B cell (primary cell): ENCODE data around the gene ZMAT3. TPM values are rescaled to one million over a fixed set of nuclear protein-coding genes. Genes with fewer than 3 reads are reported as not detected.
"Not testable (repeated sequence)": the region's sequence is repeated elsewhere in the genome, so short reads cannot be mapped to it uniquely, and the experiment has no call there.

Source experiments
- ATAC-seq: fragments of 200-7000 bp; cut with Tn5 transposase; one replicate; pipeline ENCODE4 v1.10.0; 2021; ENCODE audit warnings: low read depth, mild to moderate bottlenecking, moderate number of reproducible peaks, moderate library complexity
- CTCF ChIA-PET: fragments of 350-600 bp; sonication (Branson Sonifier 250); formaldehyde crosslinking; loops from one replicate; lab custom pipeline; 2021; ENCODE audit warnings: antibody characterized with exemption, inconsistent platforms; lab: Charles Lee
- POLR2A ChIA-PET: fragments of 350-600 bp; sonication (Branson Sonifier 250); formaldehyde crosslinking; loops from one replicate; lab custom pipeline; 2021; ENCODE audit warnings: antibody characterized with exemption; lab: Charles Lee
- DNase-seq: peaks from one replicate; pipeline ENCODE4 v3.0.0; 2013
- H2AFZ ChIP-seq: 2 replicates; pipeline ENCODE4 v1.6.1; 2012; ENCODE audit warnings: mild to moderate bottlenecking, low read depth, low read length; ENCODE audit not compliant: insufficient read depth, poor library complexity, severe bottlenecking
- H3K27ac ChIP-seq, 2 donors: 1 replicate in 1 of 2; 2 replicates in 1 of 2; pipeline ENCODE4 v1.5.1; 2012 to 2013; ENCODE audit warnings: low read length in 2 of 2, mild to moderate bottlenecking in 2 of 2, moderate library complexity in 1 of 2
- H3K27me3 ChIP-seq, 4 experiments: fragments of 200-600 bp in 1 of 4; sonication (generic) in 1 of 4; replicated peaks in 1 of 4; 1 replicate in 2 of 4; 2 replicates in 2 of 4; pipeline versions ENCODE4 v1.6.1 to v1.7.0; 2013 to 2016; ENCODE audit warnings: low read length in 3 of 4, mild to moderate bottlenecking in 2 of 4, mixed read lengths in 1 of 4, moderate library complexity in 1 of 4; ENCODE audit not compliant: insufficient read depth in 4 of 4, control insufficient read depth in 3 of 4; ENCODE audit errors: control extremely low read depth in 1 of 4
- H3K36me3 ChIP-seq, 2 experiments: replicated peaks in 1 of 2; 1 replicate in 1 of 2; 2 replicates in 1 of 2; pipeline versions ENCODE4 v1.6.1 to v1.7.1; 2013; ENCODE audit warnings: low read length in 1 of 2; ENCODE audit not compliant: insufficient read depth in 2 of 2, control insufficient read depth in 1 of 2; ENCODE audit errors: control extremely low read depth in 1 of 2, extremely low read depth in 1 of 2
- H3K4me1 ChIP-seq, 2 donors: fragments of 200-600 bp in 1 of 2; sonication (generic) in 1 of 2; 1 replicate in 1 of 2; 2 replicates in 1 of 2; pipeline versions ENCODE4 v1.5.1 to v1.6.1; 2013 to 2017; ENCODE audit warnings: low read length in 2 of 2; ENCODE audit not compliant: control insufficient read depth in 2 of 2, insufficient read depth in 2 of 2
- H3K4me2 ChIP-seq: replicated peaks from 2 replicates; pipeline ENCODE3; 2012; ENCODE audit warnings: mild to moderate bottlenecking, low read depth, low read length; ENCODE audit not compliant: poor library complexity, severe bottlenecking
- H3K4me3 ChIP-seq, 5 experiments: fragments of 200-600 bp in 1 of 5; sonication (generic) in 1 of 5; 1 replicate in 3 of 5; 2 replicates in 2 of 5; pipeline versions ENCODE4 v1.5.1 to v1.7.0; 2011 to 2016; ENCODE audit warnings: low read length in 4 of 5, mild to moderate bottlenecking in 4 of 5, low read depth in 2 of 5, control low read depth in 1 of 5, moderate library complexity in 1 of 5; ENCODE audit not compliant: insufficient read depth in 1 of 5; ENCODE audit errors: control extremely low read depth in 1 of 5, extremely low read depth in 1 of 5
- H3K79me2 ChIP-seq: fragments of 200-600 bp; sonication (generic); one replicate; pipeline ENCODE4 v1.6.0; 2016; ENCODE audit warnings: low read length; ENCODE audit not compliant: control insufficient read depth, insufficient read depth
- H3K9ac ChIP-seq: fragments of 200-600 bp; sonication (generic); 2 replicates; pipeline ENCODE4 v1.6.1; 2017; ENCODE audit warnings: mild to moderate bottlenecking, low read length, moderate library complexity
- H3K9me3 ChIP-seq, 3 donors: one replicate each; pipeline versions ENCODE4 v1.6.1 to v1.7.1; 2013; ENCODE audit warnings: low read length in 2 of 3; ENCODE audit not compliant: control insufficient read depth in 2 of 3, insufficient read depth in 1 of 3; ENCODE audit errors: control extremely low read depth in 1 of 3
- H4K20me1 ChIP-seq: 2 replicates; pipeline ENCODE4 v1.6.0; 2012; ENCODE audit warnings: mild to moderate bottlenecking, low read length; ENCODE audit not compliant: insufficient read depth, control insufficient read depth, poor library complexity, severe bottlenecking
- H3K27ac Mint-ChIP-seq: one replicate; pipeline ENCODE4 v1.8.0; 2021; ENCODE audit warnings: mixed read lengths
- H3K27me3 Mint-ChIP-seq: one replicate; pipeline ENCODE4 v1.8.0; 2021; ENCODE audit warnings: mixed read lengths
- H3K4me1 Mint-ChIP-seq: one replicate; pipeline ENCODE4 v1.8.0; 2021; ENCODE audit warnings: mixed read lengths
- H3K4me3 Mint-ChIP-seq: one replicate; pipeline ENCODE4 v1.8.0; 2021; ENCODE audit warnings: mixed read lengths
- H3K9me3 Mint-ChIP-seq: one replicate; pipeline ENCODE4 v1.8.0; 2022; ENCODE audit warnings: mixed read lengths; ENCODE audit not compliant: insufficient read depth
- EZH2 ChIP-seq: IDR thresholded peaks from 2 replicates; pipeline ENCODE4 v1.6.1; 2012; ENCODE audit warnings: borderline replicate concordance, low read depth, mild to moderate bottlenecking, moderate library complexity, low read length; ENCODE audit not compliant: insufficient read depth, poor library complexity, severe bottlenecking
- WGBS: methylation state at CpG from one replicate; pipeline ENCODE4 v1.1.5; 2013; ENCODE audit warnings: missing lambda C conversion rate; ENCODE audit not compliant: insufficient coverage; 5-methylcytosine and 5-hydroxymethylcytosine counted together
- intact Hi-C: fragments of 100-400 bp; cut with micrococcal nuclease; formaldehyde crosslinking; loops from one replicate; pipeline ENCODE4 v1.10.0; 2022
- polyA plus RNA-seq: library from polyadenylated mRNA; depleted of rRNA; stranded (reverse); fragments of >200 nt; gene quantifications from 2 replicates; pipeline ENCODE4 v1.2.3, GENCODE V29; 2012
- total RNA-seq, 2 donors: library from RNA; stranded (reverse); fragments of 120-200 nt in 1 of 2; gene quantifications; 1 replicate in 1 of 2; 2 replicates in 1 of 2; pipeline versions ENCODE4 v1.2.3 to v1.2.4, GENCODE V29; 2013 to 2022
- TF ChIP-seq, protein P1 (sequence below): fragments of 200-600 bp; IDR thresholded peaks from one replicate; pipeline ENCODE4 v1.8.0; 2022; ENCODE audit warnings: antibody characterized with exemption, mild to moderate bottlenecking

ZMAT3 gene
- total and polyA plus RNA-seq, 2 donors (not counting 1 experiment from before 2014, with no cell fraction given): 3.6 to 19.5 TPM

DNA sequence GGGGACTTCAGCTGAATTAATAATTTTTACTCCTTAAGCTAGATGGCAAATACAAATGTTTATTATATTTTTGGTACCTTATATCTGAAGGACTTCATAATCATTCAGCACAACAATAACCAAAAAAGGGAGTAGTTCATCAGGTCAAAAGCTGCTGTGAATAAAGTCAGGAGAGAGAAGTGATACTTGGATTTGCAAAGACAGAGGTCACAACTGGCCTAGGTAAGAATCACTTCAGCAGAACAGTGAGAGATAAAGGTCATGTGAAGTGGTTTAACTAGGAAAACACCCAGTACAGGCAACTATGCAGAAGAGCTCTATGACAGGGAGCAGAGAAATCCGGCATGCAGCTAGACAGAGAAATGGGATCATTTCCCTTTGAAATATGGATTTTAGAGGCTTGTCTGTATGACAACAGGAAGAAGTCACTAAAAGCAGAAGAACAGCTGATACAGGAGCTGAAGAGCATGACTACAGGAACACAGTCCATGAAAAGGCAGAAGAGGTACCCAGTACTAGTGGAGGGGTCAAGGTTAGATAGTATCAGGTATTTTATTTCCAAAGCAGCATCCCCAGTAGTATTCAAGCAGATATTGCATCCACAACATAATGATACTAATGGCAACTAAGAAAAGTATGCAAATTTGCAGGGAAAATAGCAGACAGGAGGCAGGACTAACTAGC is 25.7 kb downstream of the ZMAT3 start:
- Mint-ChIP-seq H3K4me3 (peak overlapping the region; percentile 78), H3K4me1 (peaks cover 60% of the 10 kb centered on the region), H3K27me3 (no peaks in the 10 kb centered on the region), H3K9me3 (peaks cover 7% of the 10 kb centered on the region), H3K27ac (peak overlapping the region; percentile 78)
- Histone ChIP-seq H3K9me3 (peaks cover 0 to 2% (median 0%) of the 10 kb centered on the region in 3 donors), H3K4me3 (no peak overlapping the region), H3K27ac (peak overlapping the region; percentile 22 to 51), H3K9ac (no peak overlapping the region), H3K4me2 (peak overlapping the region; percentile 51), H3K4me1 (peaks cover 18 to 20% of the 10 kb centered on the region in 2 donors), H4K20me1 (no peaks in the 10 kb centered on the region), H3K27me3 (no peaks in the 10 kb centered on the region), H3K36me3 (no peaks in the 10 kb centered on the region), H2AFZ (peak overlapping the region; percentile 26), H3K79me2 (peaks cover 57% of the 10 kb centered on the region)
- WGBS: 56% methylated on average over 1 of the region's 1 CpG
- ChIA-PET POLR2A (no interaction called here), CTCF (interaction anchor here (1.2 to 2.0 kb wide), 10 partner anchors 9 to 276 kb away, joined by 3 to 7 read pairs (median 4); partner anchors contain the start of gene ZMAT3)
- DNase-seq: peak; percentile 37
- TF ChIP-seq, protein P1, sequence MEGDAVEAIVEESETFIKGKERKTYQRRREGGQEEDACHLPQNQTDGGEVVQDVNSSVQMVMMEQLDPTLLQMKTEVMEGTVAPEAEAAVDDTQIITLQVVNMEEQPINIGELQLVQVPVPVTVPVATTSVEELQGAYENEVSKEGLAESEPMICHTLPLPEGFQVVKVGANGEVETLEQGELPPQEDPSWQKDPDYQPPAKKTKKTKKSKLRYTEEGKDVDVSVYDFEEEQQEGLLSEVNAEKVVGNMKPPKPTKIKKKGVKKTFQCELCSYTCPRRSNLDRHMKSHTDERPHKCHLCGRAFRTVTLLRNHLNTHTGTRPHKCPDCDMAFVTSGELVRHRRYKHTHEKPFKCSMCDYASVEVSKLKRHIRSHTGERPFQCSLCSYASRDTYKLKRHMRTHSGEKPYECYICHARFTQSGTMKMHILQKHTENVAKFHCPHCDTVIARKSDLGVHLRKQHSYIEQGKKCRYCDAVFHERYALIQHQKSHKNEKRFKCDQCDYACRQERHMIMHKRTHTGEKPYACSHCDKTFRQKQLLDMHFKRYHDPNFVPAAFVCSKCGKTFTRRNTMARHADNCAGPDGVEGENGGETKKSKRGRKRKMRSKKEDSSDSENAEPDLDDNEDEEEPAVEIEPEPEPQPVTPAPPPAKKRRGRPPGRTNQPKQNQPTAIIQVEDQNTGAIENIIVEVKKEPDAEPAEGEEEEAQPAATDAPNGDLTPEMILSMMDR: no peak
- TF ChIP-seq EZH2: no peak
- intact Hi-C loops: loop anchor here (1.0 to 10.0 kb wide), 3 partner anchors 25 to 81 kb away; partner anchors contain the start of gene ZMAT3
- ATAC-seq: peak; percentile 35

DNA sequence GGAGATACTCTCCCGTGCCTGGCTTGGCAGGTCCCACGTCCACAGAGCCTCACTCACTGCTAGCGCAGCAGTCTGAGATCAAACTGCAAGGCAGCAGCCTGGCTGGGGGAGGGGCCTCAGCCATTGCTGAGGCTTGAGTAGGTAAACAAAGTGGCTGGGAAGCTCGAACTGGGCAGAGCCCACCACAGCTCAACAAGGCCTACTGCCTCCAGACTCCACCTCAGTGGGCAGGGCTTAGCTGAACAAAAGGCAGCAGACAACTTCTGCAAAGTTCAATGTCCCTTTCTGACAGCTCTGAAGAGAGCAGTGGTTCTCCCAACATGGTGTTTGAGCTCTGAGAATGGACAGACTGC is 32.7 kb downstream of the ZMAT3 start:
- H3K4me3 ChIP-seq, DNase-seq, H3K36me3 ChIP-seq, H3K27ac Mint-ChIP-seq, H3K4me3 Mint-ChIP-seq, H3K9me3 Mint-ChIP-seq, intact Hi-C loops, H3K4me1 ChIP-seq, H3K9ac ChIP-seq, ATAC-seq, H3K9me3 ChIP-seq, POLR2A ChIA-PET, H3K27me3 ChIP-seq, H3K4me2 ChIP-seq, H2AFZ ChIP-seq, H4K20me1 ChIP-seq, H3K27me3 Mint-ChIP-seq, H3K27ac ChIP-seq: not testable (repeated sequence)
- H3K79me2 ChIP-seq: peaks cover 53% of the 10 kb centered on the region
- CTCF ChIA-PET: interaction anchor here (3.5 kb wide), 1 partner anchor 23 kb away, joined by 10 read pairs; no protein-coding TSS in a partner anchor
- H3K4me1 Mint-ChIP-seq: peaks cover 24% of the 10 kb centered on the region
- WGBS: 88% methylated on average over 4 of the region's 4 CpGs
